GM19395 (cell line): ENCODE data around the gene WBP2.
"Not testable (repeated sequence)": the region's sequence is repeated elsewhere in the genome, so short reads cannot be mapped to it uniquely, and the experiment has no call there.

ENCODE experiments used
- ATAC-seq: cut with Tn5 transposase; IDR thresholded peaks from one replicate; pipeline ENCODE4 v1.9.1; 2021; ENCODE audit warnings: mild to moderate bottlenecking, moderate library complexity; ENCODE audit not compliant: unreplicated experiment

WBP2 gene

GRCh38 chr17:75869282-75870141, 14.4 kb upstream of the WBP2 start:
- ATAC-seq, result no peak

GRCh38 chr17:75868730-75869281, 13.7 kb upstream of the WBP2 start:
- not testable (repeated sequence) for ATAC-seq

- ATAC-seq, result not testable (repeated sequence)
These were observed 10.5 kb upstream of the WBP2 start for GRCh38 chr17:75865404-75866188.

GRCh38 chr17:75864887-75865286, 9.8 kb upstream of the WBP2 start:
- peak; percentile 25 for ATAC-seq

GRCh38 chr17:75864448-75864871, 9.3 kb upstream of the WBP2 start:
- peak; percentile 91 for ATAC-seq

GRCh38 chr17:75861927-75862317, 6.8 kb upstream of the WBP2 start:
- ATAC-seq, result no peak

GRCh38 chr17:75859358-75859757, 4.2 kb upstream of the WBP2 start:
- ATAC-seq, result not testable (repeated sequence)

- ATAC-seq, result no peak
These were observed 1.1 kb upstream of the WBP2 start for GRCh38 chr17:75856062-75856756.

- ATAC-seq, result no peak
These were observed 240 bp downstream of the WBP2 start for GRCh38 chr17:75854881-75855309.

- no peak for ATAC-seq
These were observed 910 bp downstream of the WBP2 start for GRCh38 chr17:75854101-75854748.

GRCh38 chr17:75853433-75853832, 1.7 kb downstream of the WBP2 start:
- ATAC-seq, result no peak

GRCh38 chr17:75851693-75851991, 3.5 kb downstream of the WBP2 start:
- ATAC-seq, result not testable (repeated sequence)

GRCh38 chr17:75850928-75851692, 4.0 kb downstream of the WBP2 start:
- no peak for ATAC-seq

GRCh38 chr17:75849724-75850123, 5.4 kb downstream of the WBP2 start:
- no peak for ATAC-seq

GRCh38 chr17:75849279-75849646, 5.9 kb downstream of the WBP2 start:
- no peak for ATAC-seq

- no peak for ATAC-seq
These were observed 6.4 kb downstream of the WBP2 start for GRCh38 chr17:75848523-75849278.

GRCh38 chr17:75847614-75848522, 7.3 kb downstream of the WBP2 start:
- ATAC-seq, result no peak
